GM12801 (cell line): ENCODE data around the gene PINK1.

Experiments
- TF ChIP-seq, protein P1 (sequence below): IDR thresholded peaks from one replicate; pipeline ENCODE4 v1.5.1; 2011; ENCODE audit warnings: control low read depth; ENCODE audit not compliant: insufficient read length; ENCODE audit errors: extremely low read depth

Gene PINK1

DNA sequence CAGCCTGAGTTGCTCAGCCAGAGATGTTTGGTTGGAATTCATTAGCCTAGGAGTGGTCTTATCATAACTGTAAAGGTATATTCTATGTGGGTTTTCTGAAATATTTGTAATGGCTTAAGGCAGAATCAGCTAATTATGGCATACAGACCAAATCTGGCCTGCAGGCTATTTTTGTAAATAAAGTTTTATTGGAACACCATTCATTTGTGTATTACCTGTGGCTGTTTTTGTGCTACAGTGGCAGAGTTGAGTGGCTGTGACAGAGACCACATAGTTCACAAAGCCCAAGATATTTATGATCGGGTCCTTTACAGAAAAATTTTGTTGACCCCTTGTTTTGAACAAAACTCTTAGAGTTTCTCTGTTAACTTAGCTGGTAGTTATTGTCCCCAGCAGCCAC lies 35.3 kb downstream of the PINK1 start:
- TF ChIP-seq, protein P1, sequence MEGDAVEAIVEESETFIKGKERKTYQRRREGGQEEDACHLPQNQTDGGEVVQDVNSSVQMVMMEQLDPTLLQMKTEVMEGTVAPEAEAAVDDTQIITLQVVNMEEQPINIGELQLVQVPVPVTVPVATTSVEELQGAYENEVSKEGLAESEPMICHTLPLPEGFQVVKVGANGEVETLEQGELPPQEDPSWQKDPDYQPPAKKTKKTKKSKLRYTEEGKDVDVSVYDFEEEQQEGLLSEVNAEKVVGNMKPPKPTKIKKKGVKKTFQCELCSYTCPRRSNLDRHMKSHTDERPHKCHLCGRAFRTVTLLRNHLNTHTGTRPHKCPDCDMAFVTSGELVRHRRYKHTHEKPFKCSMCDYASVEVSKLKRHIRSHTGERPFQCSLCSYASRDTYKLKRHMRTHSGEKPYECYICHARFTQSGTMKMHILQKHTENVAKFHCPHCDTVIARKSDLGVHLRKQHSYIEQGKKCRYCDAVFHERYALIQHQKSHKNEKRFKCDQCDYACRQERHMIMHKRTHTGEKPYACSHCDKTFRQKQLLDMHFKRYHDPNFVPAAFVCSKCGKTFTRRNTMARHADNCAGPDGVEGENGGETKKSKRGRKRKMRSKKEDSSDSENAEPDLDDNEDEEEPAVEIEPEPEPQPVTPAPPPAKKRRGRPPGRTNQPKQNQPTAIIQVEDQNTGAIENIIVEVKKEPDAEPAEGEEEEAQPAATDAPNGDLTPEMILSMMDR = no peak

GRCh38 chr1:20670936-20671335 lies 37.7 kb downstream of the PINK1 start:
- TF ChIP-seq, protein P1 = no peak

DNA sequence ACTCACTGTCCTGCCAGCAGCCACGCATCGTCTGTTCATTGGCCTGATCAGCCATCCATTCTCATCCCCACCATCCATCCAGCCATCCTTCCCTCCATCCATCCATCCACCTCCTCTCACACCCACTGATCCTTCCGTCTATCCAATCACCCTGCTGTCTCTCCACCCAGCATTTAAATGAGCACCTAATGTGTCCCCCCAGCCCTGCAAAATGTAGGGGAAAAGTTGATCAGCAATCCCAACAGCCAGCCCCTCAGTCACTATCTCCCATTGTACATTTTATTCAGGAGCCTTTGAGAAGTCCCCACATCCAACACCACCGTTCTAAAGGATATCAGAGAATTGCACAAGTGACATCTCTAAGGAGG lies 39.0 kb downstream of the PINK1 start:
- TF ChIP-seq, protein P1 = no peak

DNA sequence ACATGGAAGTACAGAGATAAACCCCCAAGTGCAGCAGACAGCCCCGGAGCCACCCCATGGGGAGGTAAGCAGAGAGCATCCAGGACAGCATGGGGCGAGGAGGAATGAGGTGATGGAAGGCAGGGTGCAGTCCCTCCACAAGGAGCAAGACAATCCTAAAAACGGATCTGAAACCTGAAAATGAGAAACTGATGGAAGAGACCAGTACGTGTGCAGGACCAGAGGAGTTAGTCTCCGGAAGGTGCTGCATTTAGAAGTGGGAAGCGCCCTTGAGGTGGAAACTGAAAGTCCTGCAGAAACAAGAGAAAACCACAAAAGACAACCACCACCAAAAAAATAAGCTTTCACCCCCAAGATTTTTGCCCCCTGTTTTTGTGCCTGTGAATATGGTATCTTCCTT lies 45.3 kb downstream of the PINK1 start:
- TF ChIP-seq, protein P1 = no peak

- TF ChIP-seq, protein P1 = no peak
Measured at GRCh38 chr1:20680269-20680668, 47.0 kb downstream of the PINK1 start.

DNA sequence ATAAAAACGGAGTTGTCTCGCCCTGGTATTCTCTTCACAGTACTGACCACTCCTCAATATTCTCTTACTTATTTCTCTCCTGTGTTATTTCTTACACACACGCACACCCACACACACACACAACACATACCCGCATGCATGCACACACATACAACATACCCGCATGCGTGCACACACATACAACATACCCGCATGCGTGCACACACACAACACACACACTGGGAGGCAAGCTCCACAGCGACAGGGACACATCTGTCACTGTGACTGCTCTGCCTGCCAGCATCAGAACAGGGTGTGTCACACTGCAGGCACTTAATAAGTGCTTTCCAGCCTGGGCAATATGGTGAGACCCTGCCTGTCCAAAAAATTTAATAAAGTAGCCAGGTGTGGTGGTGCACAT lies 48.7 kb downstream of the PINK1 start:
- TF ChIP-seq, protein P1 = no peak

DNA sequence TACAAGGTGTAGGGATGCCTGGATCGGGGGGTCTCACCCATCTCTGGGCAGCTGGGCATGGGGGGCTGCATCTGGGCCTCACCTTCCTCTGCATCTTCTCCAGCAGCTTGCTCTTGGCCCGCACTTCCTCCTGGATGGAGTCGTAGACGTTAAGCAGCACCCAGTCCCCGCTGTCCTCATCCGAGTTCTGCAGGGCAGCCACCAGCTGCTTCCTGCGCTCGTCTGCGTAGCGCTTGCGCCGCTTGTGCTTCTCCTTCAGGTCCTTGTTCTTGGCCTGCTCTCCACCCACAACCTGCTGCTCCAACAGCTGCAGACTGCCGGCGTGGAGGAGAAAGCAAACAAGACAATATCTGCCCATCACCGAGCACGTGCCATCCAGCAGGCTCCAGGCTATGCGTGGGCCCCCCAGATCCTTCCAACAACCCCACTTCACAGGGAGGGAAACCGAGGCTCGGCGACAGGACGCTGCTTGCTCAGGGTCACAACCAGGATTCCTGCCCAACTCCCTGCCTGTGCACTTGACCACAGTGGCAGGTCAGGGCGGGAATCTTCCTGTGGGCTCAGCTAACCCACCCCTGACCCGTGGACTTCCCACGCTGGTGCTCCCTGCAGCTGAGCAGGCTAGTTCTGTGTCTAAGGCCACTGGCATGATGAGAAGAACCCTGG lies 49.4 kb downstream of the PINK1 start:
- TF ChIP-seq, protein P1 = no peak
